Activated naive CD8-positive, alpha-beta T cell (primary cell): ENCODE data around the gene NECTIN4.

ENCODE experiments used
- H3K27ac Mint-ChIP-seq: one replicate; pipeline ENCODE4 v1.8.0; 2021; ENCODE audit warnings: mixed read lengths
- H3K27me3 Mint-ChIP-seq: one replicate; pipeline ENCODE4 v1.8.0; 2021; ENCODE audit warnings: mixed read lengths
- H3K36me3 Mint-ChIP-seq: one replicate; pipeline ENCODE4 v1.8.0; 2021; ENCODE audit warnings: mixed read lengths
- H3K4me1 Mint-ChIP-seq: one replicate; pipeline ENCODE4 v1.8.0; 2021; ENCODE audit warnings: low read depth, mixed read lengths
- H3K4me3 Mint-ChIP-seq: one replicate; pipeline ENCODE4 v1.8.0; 2021; ENCODE audit warnings: mild to moderate bottlenecking, mixed read lengths
- H3K9me3 Mint-ChIP-seq: one replicate; pipeline ENCODE4 v1.8.0; 2021; ENCODE audit warnings: low read depth, mixed read lengths

The NECTIN4 gene

DNA sequence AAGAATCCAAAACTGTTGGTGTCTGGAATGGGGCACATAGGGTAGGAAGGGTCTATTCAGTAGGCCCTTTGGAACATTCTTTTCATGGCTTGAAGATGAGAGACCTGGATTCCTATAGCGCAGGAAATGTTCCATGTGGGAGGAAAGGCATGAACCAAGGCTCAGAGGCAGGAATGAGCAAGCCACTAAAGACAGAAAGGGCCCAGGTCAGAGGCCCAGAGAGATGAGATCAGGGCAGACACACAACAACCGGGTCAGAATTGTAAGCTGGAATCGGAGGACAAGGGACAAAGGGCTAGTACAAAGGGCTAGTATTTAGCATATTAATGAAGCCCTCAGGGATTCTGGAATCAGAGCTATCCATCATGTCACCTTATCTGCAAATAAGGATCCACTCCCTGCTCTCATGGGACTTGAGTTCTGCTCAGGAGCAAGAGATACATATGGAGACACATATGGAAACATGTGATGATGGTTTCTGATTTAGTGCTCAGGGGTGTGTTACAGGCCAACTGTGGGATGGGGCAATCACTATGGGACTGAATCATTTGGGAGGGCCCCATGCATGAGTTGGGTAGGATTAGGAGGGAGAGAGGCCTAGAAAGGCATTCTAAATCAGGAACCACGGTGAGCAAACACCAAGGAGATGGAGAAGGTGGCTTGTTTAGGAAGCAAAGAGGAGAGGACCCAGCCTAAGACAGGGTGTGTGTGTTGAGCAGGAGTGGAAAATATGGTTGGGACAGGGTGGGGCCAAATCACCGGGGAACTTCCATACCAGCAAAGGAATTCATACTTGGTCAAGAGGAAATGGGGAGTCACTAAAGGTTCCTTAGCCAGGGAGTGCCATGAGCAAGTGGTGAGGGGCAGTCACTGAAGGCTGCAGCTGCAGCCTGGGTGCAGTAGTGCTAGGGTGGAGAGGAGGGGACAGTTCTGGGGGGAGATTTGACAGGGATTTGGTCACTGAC lies 8.6 kb downstream of the NECTIN4 start:
- Mint-ChIP-seq H3K27ac (no peak overlapping the region), H3K36me3 (no peaks in the 10 kb centered on the region), H3K27me3 (no peaks in the 10 kb centered on the region), H3K9me3 (no peaks in the 10 kb centered on the region), H3K4me1 (no peaks in the 10 kb centered on the region), H3K4me3 (no peak overlapping the region)

DNA sequence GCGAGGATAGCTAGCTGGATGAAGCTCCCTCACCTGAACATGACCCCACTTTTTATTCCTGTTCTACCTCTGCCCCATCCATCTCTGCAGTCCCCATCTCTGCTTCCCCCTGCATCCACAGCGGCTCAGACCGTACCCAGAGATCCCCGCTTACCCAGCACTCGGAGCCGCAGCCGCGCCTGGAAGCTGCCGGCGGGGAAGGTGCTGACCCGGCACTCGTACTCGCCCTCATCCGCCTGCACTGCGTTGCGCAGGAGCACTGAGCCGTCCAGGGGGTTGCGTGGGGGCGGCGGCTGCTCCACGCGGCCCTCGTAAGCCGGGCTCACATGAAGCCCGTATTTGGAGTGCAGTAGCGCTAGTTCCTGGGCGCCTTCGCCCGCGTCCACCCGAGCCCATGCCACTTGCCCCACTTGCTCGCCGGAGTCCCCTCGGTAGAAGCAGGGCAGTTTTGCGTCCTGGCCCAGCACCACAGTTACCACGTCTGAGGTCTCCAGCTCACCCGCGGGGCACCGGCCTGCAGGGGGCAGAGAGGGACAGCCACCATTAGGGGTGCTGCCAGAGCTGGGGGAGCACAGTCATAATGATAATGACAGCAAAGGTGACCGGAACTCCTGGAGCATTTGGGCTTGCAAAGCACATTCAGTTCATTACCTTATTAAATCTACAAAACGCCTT lies 9.8 kb downstream of the NECTIN4 start:
- no peaks in the 10 kb centered on the region for H3K4me1 Mint-ChIP-seq
- no peak overlapping the region for H3K27ac Mint-ChIP-seq
- no peak overlapping the region for H3K4me3 Mint-ChIP-seq
- H3K27me3 Mint-ChIP-seq = no peaks in the 10 kb centered on the region
- H3K36me3 Mint-ChIP-seq = no peaks in the 10 kb centered on the region
- H3K9me3 Mint-ChIP-seq = no peaks in the 10 kb centered on the region

DNA sequence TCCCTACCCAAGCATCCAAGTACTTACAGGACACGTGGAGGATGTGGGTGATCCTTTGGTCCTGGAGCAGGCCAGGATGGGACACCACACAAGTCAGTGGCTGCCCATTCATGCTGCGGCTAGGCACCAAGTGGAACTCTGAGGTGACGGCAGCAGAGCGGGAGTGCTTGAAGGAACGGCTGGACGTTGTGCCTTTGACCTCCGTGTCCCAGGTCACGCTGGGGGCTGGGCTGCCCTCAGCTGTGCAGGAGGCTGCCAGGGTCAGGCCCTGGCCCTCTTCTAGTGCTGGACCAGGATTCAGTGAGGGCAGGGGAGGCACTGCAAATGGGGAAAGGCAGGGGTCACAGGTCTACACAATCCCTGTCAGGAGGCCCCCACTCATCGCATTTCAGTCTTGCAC lies 11.9 kb downstream of the NECTIN4 start:
- H3K36me3 Mint-ChIP-seq = no peaks in the 10 kb centered on the region
- H3K4me1 Mint-ChIP-seq = peaks cover 5% of the 10 kb centered on the region
- no peaks in the 10 kb centered on the region for H3K9me3 Mint-ChIP-seq
- H3K27me3 Mint-ChIP-seq = no peaks in the 10 kb centered on the region
- H3K27ac Mint-ChIP-seq = no peak overlapping the region
- H3K4me3 Mint-ChIP-seq = no peak overlapping the region

DNA sequence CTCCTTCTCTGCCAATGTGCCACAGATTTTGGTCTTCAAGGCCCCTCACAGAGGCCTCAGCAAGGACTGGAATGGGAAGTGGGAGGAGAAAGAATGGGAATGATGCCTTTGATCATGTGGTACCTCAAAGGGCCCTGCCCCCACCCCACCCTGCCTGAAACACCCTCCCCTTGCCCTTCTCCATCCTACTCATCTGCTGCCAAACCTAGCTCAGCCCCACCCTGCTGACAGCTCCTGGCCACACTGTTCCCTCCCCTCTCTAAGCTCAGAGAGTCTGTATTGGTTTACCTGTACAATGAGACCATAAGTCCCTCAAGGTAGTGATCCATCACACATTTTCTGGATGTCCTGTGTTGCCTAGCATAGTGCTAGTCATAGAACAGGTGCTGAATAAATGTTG lies 12.9 kb downstream of the NECTIN4 start:
- Mint-ChIP-seq H3K27me3 (no peaks in the 10 kb centered on the region), H3K4me3 (no peak overlapping the region), H3K27ac (no peak overlapping the region), H3K9me3 (no peaks in the 10 kb centered on the region), H3K36me3 (no peaks in the 10 kb centered on the region), H3K4me1 (peaks cover 12% of the 10 kb centered on the region)

DNA sequence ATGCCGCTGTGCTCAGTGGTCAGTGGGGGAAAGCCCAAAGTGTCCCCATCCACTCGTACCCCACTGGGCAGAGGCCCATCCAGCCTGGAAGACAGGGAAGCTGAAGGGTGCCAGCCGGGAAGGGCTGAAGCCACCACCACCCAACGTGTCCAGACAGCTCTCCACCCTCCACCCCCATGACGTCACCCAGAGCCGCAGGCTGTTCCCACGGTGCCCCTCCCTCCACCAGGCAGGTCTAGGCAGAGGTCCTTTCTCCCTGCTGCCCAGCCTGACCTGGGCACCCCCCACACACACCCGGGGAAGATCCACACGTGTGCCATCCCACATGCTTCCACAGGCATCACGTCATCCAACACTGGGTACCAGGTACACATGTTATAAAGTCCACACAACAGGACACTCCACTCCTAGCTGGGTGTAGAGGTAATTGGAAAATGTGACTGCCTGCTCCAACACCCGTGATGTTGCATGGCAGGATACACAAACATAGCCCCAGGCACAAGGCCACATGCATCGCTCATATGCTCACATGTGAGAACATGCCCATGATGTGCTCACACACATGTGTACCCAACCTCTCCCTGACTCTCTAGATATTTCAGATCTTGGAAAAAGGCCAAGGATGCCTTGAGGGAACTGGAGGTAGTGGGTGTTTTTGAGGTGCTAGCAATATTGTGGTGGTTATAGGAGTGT lies 14.5 kb downstream of the NECTIN4 start:
- Mint-ChIP-seq H3K9me3 (no peaks in the 10 kb centered on the region), H3K27me3 (no peaks in the 10 kb centered on the region), H3K36me3 (no peaks in the 10 kb centered on the region), H3K27ac (no peak overlapping the region), H3K4me3 (no peak overlapping the region), H3K4me1 (peaks cover 28% of the 10 kb centered on the region)

DNA sequence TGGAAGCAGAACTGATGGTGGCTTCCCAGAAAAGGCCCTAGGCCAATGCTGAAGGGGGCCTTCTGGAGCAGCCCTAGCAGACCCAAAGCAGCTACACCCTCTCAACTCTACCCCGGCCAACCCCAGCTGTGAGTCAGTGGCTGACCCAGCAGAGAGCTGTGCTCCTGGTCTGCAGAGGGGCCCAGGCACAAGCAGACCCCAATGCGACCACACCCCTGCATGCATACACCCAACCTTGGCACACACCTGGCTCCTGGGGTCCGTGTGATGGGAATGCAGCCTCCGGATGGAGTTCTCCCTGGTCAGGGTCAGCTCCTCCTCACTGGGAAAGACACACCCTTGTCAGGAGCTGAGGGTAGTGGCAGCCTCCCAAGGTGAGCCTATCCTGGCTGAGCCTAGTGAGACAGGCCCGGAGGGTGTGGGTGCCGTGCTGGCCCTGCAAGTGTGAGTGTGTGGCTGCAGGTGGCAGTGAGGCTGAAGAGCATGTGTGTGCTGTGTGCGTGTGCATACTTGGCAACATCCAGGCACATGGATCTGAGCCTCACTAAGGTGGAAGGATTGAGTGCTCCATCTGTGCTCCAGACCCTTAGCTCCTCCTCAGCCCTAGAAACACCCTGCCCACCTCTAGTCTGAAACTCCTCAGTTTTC lies 15.8 kb downstream of the NECTIN4 start:
- H3K9me3 Mint-ChIP-seq = no peaks in the 10 kb centered on the region
- peaks cover 32% of the 10 kb centered on the region for H3K4me1 Mint-ChIP-seq
- H3K27ac Mint-ChIP-seq = peak overlapping the region; percentile 12
- no peak overlapping the region for H3K4me3 Mint-ChIP-seq
- H3K36me3 Mint-ChIP-seq = no peaks in the 10 kb centered on the region
- H3K27me3 Mint-ChIP-seq = no peaks in the 10 kb centered on the region

DNA sequence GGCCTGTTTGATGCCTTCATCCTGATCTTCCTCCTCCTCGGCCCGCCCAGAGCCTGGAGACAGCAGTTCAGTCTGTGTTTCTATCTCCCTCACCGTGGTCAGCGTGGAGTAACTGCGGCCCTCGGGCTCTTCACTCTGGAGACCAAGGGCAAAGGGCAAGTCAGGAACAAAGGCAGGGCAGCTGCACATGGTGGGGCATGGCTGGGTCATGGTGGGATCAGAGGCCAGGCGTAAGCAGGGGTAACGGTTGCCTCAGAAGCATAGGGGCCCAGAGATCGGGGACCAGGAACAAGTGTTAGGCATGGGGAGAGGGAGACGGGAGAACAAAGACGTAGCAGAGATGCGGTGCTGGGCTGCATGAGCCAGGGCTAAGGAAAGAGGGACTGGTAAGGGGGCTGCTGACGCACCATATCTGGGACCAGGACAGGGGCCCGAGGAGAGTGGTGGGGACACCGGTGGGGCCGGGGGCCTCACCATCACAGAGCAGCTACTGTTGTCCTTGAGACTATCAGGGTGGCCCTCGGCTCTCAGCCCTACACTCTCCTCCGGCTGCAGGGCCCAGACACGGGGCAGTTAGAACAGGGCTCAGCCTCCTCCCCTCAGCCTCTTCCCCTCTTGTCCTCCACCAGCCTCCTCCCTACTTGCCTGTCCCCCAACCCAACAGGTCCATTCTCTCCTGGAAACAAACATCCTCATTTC lies 16.5 kb downstream of the NECTIN4 start:
- no peaks in the 10 kb centered on the region for H3K27me3 Mint-ChIP-seq
- no peak overlapping the region for H3K4me3 Mint-ChIP-seq
- peak overlapping the region; percentile 12 for H3K27ac Mint-ChIP-seq
- no peaks in the 10 kb centered on the region for H3K9me3 Mint-ChIP-seq
- no peaks in the 10 kb centered on the region for H3K36me3 Mint-ChIP-seq
- H3K4me1 Mint-ChIP-seq = peaks cover 38% of the 10 kb centered on the region

DNA sequence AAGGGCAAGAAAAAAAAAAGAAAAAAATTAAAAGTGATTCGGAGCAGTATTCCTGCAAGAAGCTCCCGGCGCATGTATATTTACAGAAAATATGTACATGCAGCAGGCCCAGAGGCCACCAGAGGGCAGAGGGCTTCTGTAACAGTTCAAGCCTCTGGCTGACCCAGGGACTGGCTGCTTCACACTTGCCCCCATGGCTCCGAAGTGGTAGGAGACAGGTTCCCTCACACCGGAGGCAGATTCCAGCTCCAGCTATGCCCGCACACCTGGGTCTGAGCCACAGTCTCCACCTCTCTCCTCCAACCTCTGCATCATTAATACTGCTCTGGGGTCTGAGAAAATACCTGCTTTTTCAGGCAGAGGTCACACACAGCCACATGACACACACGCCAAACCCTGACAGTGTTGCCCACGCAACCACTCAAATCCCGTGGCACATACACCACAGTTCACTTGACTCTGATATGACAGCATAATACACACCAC lies 17.4 kb downstream of the NECTIN4 start:
- no peaks in the 10 kb centered on the region for H3K9me3 Mint-ChIP-seq
- H3K36me3 Mint-ChIP-seq = no peaks in the 10 kb centered on the region
- no peaks in the 10 kb centered on the region for H3K27me3 Mint-ChIP-seq
- peaks cover 47% of the 10 kb centered on the region for H3K4me1 Mint-ChIP-seq
- peak overlapping the region; percentile 5 for H3K27ac Mint-ChIP-seq
- no peak overlapping the region for H3K4me3 Mint-ChIP-seq

DNA sequence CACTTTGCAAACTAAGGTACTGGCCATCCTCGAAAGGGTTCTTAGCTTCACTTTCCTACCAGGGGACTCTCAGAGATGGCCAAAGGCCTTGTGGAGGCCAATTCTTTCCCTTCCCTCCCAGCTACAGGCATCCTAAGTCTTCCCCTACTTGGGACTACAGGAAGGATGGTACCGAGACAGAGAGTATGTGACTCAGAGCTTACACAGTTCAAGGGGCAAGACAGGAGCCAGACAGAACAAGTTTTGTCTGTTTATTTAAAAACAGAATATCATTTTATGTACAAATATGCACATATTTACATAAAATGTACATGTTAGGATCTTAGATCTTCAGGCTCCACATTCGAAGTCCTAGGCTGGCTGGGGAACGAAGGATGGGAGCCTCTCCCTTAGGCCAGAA lies 18.6 kb downstream of the NECTIN4 start:
- no peaks in the 10 kb centered on the region for H3K9me3 Mint-ChIP-seq
- peak overlapping the region; percentile 93 for H3K27ac Mint-ChIP-seq
- no peaks in the 10 kb centered on the region for H3K27me3 Mint-ChIP-seq
- peak overlapping the region; percentile 100 for H3K4me3 Mint-ChIP-seq
- peaks cover 55% of the 10 kb centered on the region for H3K4me1 Mint-ChIP-seq
- H3K36me3 Mint-ChIP-seq = peaks cover 2% of the 10 kb centered on the region

DNA sequence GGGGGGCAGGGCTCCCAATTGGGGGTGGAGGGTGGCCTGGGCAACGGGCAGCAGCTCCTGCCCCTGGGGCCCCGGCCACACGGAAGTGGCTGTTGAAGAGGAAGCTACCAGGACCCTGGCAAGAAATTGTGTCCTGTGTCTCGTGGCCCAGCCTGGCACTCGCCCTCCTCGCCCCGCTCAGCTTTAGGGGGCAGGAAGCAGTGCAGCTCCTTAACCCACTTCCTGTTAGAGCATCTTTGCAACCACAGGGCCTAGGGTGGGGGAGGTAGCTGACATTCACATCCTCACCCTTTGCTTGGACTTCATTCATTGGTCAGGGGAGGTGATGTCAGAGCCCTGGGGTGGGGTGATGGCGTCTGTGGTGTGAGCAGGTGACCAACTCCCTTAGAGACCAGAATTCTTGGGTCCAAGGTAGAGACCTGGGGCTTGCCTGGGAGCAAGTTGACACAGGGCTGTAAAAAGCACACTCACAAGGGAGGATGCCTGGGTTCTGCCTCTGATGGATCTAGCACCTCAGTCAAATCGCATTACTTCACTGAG lies 19.6 kb downstream of the NECTIN4 start, which contains the start of gene ARHGAP30:
Gene ARHGAP30 (minus strand): TSS at position 161 of the 540 bp plus-strand sequence. CDS start 267 bp downstream, outside the sequence.
- peak within 1 kb of the TSS; percentile 100 for H3K4me3 Mint-ChIP-seq
- no peaks in the 10 kb centered on the region for H3K27me3 Mint-ChIP-seq
- H3K4me1 Mint-ChIP-seq = peaks cover 60% of the 10 kb centered on the region
- H3K27ac Mint-ChIP-seq = peak within 1 kb of the TSS; percentile 93
- no peaks in the 10 kb centered on the region for H3K9me3 Mint-ChIP-seq
- peaks cover 2% of the 10 kb centered on the region for H3K36me3 Mint-ChIP-seq

DNA sequence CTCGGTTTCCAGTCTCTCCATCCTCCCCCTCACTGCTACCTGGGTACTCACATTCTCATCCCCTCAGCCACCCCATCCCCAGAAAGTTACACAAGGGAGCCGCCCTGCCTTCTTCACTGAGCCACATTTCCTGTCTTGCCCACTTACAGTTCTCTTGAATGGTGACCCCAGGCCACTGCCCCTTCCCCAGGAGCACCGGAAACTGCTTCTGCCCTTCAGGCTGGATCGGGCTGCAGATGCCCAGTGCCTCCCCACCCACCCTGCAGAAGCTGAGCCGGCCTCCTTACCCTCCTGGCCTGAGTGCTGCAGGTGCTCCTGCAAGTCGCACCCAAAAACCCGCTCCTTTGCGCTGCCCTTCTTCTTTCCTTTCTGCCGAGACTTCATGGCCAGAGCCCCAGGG lies 20.1 kb downstream of the NECTIN4 start:
- peak overlapping the region; percentile 100 for H3K4me3 Mint-ChIP-seq
- H3K27me3 Mint-ChIP-seq = no peaks in the 10 kb centered on the region
- H3K9me3 Mint-ChIP-seq = no peaks in the 10 kb centered on the region
- H3K36me3 Mint-ChIP-seq = peaks cover 2% of the 10 kb centered on the region
- peaks cover 63% of the 10 kb centered on the region for H3K4me1 Mint-ChIP-seq
- peak overlapping the region; percentile 93 for H3K27ac Mint-ChIP-seq

DNA sequence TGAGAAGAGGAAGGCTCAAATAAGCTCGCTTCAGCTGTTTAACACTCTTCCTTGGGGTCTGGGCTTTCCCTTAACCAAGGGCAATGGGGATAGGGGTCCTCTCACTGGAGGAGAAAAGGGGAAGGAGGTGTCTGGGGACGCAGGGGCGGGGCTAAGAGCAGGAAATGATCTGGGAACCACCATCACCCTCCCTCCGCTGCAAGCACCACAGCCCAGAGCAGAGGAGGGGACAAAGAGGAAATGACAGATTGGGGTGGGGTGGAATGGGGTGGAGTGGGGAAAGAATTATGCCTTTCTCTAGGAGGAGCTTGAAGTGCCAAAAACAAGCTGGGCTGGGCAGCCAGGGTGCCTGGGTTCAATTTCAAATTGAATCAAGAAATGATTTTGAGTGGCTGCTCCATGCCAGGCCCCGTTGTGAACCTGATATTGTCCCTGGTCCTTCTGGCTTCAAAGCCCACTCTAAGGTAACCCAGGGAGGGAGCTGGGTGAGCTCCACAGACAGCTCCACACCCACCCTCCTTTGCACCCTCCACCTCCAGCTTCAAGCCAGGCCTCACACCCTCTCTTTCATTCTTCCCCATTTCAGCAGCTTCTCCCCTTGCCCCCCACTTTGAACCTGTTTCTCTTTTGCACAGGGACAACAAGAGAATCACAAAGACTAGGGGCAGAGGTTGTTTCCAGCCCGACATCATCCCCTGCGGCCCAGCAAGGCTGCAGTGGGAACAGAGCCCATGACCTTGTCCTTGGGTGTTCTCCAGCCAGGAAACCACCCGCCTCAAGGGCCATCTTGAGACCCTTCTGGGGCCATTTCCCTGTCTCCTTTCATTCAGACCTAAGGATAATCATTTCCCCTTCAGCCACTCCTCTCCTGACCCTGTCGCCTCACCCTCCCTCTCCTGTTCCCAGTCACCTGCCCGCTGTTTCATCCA lies 20.8 kb downstream of the NECTIN4 start:
- Mint-ChIP-seq H3K27ac (peak overlapping the region; percentile 93), H3K36me3 (peaks cover 2% of the 10 kb centered on the region), H3K27me3 (no peaks in the 10 kb centered on the region), H3K4me1 (peaks cover 70% of the 10 kb centered on the region), H3K9me3 (no peaks in the 10 kb centered on the region), H3K4me3 (peak overlapping the region; percentile 100)

DNA sequence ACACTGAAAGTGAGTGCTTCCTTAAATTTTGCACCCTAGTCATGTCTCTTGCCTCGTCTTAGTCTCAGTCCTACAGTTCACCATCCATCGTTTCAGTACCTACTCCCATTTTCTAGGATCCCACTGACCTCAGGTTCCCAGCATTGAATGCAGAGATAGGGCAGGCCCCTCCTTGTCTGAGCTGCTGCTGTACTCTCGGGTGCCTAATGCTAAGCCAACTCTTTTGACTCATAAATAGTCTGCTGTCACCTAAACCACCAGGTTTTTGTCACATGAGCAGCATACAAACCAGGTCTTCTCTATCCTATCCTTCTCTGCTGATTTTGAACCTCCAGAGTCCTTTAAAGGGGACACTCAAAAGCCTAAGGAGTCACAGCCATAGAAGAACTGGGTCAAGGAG lies 22.7 kb downstream of the NECTIN4 start:
- Mint-ChIP-seq H3K9me3 (no peaks in the 10 kb centered on the region), H3K36me3 (peaks cover 2% of the 10 kb centered on the region), H3K4me3 (peak overlapping the region; percentile 100), H3K27me3 (no peaks in the 10 kb centered on the region), H3K27ac (peak overlapping the region; percentile 93), H3K4me1 (peaks cover 77% of the 10 kb centered on the region)
